Endothelial cell of umbilical vein (primary cell): ENCODE measurements around the gene CYTH1.

Experiments
- EZH2 ChIP-seq: IDR thresholded peaks from 2 replicates; pipeline ENCODE4 v1.6.1; 2012; ENCODE audit warnings: borderline replicate concordance, low read depth, mild to moderate bottlenecking, moderate library complexity, low read length, inconsistent platforms; ENCODE audit not compliant: severe bottlenecking
- GATA2 ChIP-seq: IDR thresholded peaks from 2 replicates; pipeline ENCODE4 v1.7.0; 2011; ENCODE audit warnings: low read depth, mild to moderate bottlenecking, moderate library complexity, mixed read lengths, low read length; ENCODE audit not compliant: insufficient read length, insufficient read depth
- MYC ChIP-seq: IDR thresholded peaks from one replicate; pipeline ENCODE4 v1.6.1; 2011; ENCODE audit warnings: mild to moderate bottlenecking, low read depth, low read length
- POLR2A ChIP-seq: IDR thresholded peaks from 2 replicates; pipeline ENCODE4 v1.6.1; 2012; ENCODE audit warnings: low read depth, mild to moderate bottlenecking, control low read depth, low read length
- POLR2AphosphoS5 ChIP-seq: IDR thresholded peaks from 2 replicates; pipeline ENCODE4 v1.6.1; 2012; ENCODE audit warnings: low read depth, mild to moderate bottlenecking, control low read depth, low read length, moderate library complexity; ENCODE audit not compliant: insufficient read depth
- TF ChIP-seq, protein P1 (sequence below): IDR thresholded peaks from 2 replicates; pipeline ENCODE4 v1.6.1; 2011; ENCODE audit not compliant: insufficient read depth, insufficient read length
- TF ChIP-seq, protein P2 (sequence below), 2 donors: IDR thresholded peaks; 1 replicate in 1 of 2; 2 replicates in 1 of 2; pipeline ENCODE4 v1.5.1; 2011; ENCODE audit warnings: low read length in 2 of 2, mild to moderate bottlenecking in 2 of 2, moderate library complexity in 2 of 2, control low read depth in 1 of 2, inconsistent platforms in 1 of 2, low read depth in 1 of 2; ENCODE audit not compliant: insufficient read depth in 1 of 2; ENCODE audit errors: extremely low read depth in 1 of 2

- TF ChIP-seq EZH2 (no peak), POLR2AphosphoS5 (no peak), MYC (no peak), GATA2 (no peak), POLR2A (no peak)
- TF ChIP-seq, protein P1, sequence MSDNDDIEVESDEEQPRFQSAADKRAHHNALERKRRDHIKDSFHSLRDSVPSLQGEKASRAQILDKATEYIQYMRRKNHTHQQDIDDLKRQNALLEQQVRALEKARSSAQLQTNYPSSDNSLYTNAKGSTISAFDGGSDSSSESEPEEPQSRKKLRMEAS = no peak
- TF ChIP-seq, protein P2, sequence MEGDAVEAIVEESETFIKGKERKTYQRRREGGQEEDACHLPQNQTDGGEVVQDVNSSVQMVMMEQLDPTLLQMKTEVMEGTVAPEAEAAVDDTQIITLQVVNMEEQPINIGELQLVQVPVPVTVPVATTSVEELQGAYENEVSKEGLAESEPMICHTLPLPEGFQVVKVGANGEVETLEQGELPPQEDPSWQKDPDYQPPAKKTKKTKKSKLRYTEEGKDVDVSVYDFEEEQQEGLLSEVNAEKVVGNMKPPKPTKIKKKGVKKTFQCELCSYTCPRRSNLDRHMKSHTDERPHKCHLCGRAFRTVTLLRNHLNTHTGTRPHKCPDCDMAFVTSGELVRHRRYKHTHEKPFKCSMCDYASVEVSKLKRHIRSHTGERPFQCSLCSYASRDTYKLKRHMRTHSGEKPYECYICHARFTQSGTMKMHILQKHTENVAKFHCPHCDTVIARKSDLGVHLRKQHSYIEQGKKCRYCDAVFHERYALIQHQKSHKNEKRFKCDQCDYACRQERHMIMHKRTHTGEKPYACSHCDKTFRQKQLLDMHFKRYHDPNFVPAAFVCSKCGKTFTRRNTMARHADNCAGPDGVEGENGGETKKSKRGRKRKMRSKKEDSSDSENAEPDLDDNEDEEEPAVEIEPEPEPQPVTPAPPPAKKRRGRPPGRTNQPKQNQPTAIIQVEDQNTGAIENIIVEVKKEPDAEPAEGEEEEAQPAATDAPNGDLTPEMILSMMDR (IDR thresholded peaks at IDR 0.05; ENCODE audit: extremely low read depth in 1 of 2, insufficient read depth in 1 of 2, low read depth in 1 of 2, low read length in 2 of 2) = no peak
These were observed 140.8 kb downstream of the CYTH1 start for GRCh38 chr17:78641243-78641642.
